Stimulated activated CD4-positive, alpha-beta T cell treated with anti-CD3 and anti-CD28 coated beads, TNF-alpha, amount 100 ng/mL, for 24 hours (primary cell): Measurements from ENCODE around the gene FRAS1.

Experiments used
- DNase-seq, 3 experiments: peaks; one replicate each; pipeline ENCODE4 v3.0.0-alpha.2; 2020; ENCODE audit warnings: low read depth in 3 of 3

FRAS1 gene

GRCh38 chr4:78361621-78362120 lies 304.5 kb downstream of the FRAS1 start:
- DNase-seq, result no peak

- no peak for DNase-seq
These were observed 305.2 kb downstream of the FRAS1 start for GRCh38 chr4:78362310-78362709.

GRCh38 chr4:78363031-78363570 lies 306.0 kb downstream of the FRAS1 start:
- DNase-seq, result no peak

GRCh38 chr4:78369679-78370078 lies 312.6 kb downstream of the FRAS1 start:
- no peak for DNase-seq

DNA sequence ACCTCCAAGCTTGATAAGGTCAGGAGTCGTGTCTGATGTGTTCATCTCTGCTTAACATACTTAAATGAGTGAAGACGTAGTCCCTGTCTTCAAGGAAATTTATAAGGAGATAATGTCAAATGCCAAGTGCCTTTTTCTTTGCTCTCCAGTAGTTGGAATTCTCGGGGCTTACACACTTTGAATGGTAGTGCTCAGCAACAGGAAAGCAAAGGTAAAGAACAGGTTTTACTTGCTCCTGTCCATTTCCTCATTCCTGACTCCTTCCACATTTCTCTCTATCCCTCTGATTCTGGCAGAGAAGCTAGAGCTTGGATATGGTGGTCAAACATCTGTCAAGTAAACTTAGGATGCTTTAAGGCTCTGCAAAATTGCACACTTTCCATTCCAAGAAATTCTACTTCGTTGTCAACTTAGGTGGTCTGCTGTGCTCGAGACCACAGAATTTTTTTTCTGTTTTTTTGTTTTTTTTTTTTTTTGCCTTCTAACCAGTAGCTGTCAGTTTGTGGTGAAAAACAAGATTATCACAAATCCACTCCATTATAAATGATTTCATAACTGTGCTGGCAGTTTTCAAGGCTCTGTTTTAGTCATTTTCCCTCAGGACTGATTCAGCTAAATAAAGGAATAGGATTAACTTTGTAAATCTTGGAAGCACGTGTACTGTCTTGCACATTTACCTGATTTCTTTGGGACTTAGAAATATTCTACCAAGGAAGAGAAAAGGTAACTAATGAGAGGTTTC lies 313.7 kb downstream of the FRAS1 start:
- DNase-seq, result no peak

DNA sequence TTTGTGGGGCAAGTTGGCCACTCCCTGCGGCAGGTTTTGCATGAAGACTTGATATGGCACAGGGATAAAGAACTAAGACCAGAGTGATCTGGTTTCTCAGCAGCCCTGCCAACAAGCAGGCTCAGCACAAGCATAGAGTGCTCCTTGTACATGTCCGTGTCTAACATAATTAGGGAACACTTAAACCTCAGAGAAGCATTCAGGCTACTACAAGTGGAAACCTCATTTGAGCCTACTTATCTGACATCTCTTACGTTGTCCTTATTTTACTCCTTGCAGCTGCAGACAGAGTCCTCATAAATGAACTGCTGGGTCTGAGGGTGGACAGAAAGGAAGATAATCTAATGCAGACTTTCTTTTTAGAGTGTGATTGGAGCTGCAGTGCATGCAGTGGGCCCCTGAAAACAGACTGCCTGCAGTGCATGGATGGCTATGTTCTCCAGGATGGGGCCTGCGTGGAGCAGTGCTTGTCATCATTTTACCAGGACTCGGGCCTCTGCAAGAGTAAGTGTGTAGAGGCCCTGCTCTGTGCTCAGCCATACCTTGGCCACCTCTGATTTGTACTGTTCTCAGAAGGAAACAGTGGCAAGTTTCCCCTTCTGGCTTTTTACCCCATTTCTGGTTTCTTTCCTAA lies 315.3 kb downstream of the FRAS1 start:
- no peak for DNase-seq

GRCh38 chr4:78377555-78377954 lies 320.4 kb downstream of the FRAS1 start:
- DNase-seq, result no peak

DNA sequence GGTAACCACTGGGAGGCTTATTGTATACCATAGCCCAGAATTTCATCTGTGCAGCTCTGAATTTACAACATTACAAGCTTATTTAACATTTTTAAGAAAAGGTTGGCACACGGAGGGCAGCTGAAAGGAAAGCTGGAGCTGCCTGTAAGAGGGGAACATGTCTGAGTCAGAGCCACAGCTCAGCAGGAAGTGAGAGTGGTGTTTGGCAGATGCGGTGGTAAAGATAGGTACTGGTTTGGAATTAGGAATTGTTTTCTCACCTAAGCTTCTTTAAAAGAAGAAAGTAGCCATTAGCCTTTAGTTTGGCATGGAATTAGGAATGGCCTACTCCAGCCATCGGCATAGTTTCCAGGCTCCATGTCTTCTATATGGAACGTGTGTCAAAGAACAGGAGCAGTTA lies 321.9 kb downstream of the FRAS1 start:
- DNase-seq, result no peak

DNA sequence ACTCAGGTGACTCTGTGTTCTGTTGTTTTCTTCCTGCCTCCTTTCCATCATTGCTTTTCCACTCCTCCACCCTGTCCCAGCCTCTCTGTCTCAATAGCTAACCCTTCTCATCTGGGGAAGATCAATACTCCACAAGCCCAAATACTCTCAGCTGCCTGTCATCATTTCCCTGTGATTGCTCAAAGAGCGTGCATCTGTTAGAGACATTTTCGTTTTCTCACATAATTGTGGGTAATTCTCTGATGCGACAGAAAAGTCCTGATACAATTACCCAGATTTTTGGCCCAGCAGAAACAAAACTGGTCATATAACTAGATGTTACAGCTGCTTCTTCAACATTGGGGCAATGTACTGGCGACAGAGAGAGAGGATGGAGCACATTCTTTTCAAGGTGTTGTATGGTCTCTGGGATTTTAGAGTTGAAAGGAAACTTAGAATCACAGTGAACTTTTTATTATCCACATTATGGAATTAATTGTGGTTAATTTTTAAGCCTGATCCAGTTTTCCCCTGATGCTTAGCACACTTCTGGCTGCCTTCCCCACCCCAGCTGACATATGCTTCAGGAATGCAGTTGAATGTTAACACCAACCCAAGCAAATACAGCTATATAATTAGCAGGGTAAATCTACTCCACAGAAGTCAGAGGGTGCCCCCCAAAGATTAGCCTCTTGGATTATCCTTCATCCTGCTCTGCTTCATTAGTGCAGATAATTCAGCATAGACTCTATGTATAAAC lies 323.0 kb downstream of the FRAS1 start:
- no peak for DNase-seq

GRCh38 chr4:78386679-78387078 lies 329.6 kb downstream of the FRAS1 start:
- no peak for DNase-seq

- DNase-seq, result no peak
These were observed 338.5 kb downstream of the FRAS1 start for GRCh38 chr4:78395642-78396041.

DNA sequence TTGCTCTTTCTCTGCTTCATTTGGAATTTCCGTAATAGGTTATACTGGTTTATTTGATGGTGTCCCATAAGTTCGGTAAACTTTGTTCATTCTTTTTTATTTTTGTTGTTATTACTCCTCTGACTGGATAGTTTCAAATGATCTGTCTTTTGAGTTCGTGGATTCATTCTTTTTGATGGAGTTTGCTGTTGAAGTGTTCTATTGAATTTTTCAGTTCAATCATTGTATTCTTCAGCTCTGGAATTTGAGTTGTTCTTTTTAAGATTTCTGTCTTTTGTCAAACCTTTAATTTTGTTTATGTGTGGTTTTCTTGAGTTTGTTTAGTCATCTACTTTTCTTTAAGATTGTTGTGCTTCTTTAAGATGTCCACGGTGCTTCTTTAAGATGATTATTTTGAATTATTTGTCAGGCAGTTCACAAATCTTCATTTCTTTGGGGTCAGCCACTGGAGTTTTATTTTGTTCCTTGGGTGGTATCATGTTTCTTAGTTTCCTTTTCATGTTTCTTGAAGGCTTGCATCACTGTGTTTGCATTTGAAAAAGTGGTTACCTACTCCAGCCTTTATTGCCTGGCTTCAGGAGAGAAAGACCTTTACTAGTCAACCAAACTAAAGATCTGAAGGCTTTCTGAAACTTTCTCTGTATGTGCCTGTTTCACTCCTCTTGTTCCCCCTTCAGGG lies 339.6 kb downstream of the FRAS1 start:
- no peak for DNase-seq

- no peak for DNase-seq
These were observed 340.1 kb downstream of the FRAS1 start for GRCh38 chr4:78397292-78397630.

DNA sequence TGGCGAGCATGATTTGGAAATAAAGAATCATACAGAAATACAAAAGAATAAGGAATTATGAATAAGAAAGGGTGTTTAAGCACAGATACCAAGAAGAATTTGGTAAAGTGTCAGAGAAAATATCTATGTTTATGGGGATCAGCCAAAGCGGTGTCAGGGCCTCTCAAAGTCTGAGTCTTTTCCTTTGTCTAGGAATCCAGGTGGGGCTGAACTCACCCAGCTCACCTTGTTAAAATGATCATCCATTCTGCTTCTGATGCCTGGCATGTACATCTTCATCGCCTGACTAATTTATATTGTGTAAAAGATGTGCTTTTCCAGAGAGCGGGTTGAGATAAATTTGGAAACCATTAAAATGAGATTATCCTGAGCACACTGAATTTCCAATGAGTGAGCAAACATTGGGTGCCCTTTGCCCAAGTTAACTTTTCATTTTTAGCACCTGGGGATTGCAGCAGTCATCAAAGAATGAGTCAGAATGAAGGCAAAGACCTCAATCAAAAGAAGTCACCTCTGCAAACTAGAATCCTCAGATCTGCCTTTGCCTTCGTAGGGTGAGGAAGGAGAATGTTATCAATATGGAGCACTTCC lies 352.6 kb downstream of the FRAS1 start:
- DNase-seq, result no peak

- no peak for DNase-seq
These were observed 353.1 kb downstream of the FRAS1 start for GRCh38 chr4:78410225-78410624.

GRCh38 chr4:78410676-78411075 lies 353.6 kb downstream of the FRAS1 start:
- DNase-seq, result no peak

- no peak for DNase-seq
These were observed 357.0 kb downstream of the FRAS1 start for GRCh38 chr4:78414116-78414515.

DNA sequence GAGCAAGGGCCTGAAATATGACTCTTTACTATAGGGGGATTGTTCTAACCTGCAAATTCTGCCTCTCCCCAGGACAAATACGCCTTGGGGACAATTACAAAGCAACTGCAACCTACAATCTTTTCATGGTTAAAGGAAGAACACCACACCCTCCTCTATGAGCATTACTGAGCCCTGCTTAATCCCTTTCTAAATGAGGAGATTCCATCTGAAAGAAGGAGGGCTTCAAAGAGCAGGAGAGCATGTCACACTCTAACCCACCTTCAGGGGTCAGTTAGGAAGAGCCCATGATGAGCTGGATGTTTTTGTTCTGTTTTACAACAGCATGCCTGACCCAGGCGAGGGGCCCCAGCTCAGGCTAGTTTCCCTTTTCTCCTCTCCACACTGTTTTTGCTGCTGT lies 360.5 kb downstream of the FRAS1 start:
- DNase-seq, result no peak

DNA sequence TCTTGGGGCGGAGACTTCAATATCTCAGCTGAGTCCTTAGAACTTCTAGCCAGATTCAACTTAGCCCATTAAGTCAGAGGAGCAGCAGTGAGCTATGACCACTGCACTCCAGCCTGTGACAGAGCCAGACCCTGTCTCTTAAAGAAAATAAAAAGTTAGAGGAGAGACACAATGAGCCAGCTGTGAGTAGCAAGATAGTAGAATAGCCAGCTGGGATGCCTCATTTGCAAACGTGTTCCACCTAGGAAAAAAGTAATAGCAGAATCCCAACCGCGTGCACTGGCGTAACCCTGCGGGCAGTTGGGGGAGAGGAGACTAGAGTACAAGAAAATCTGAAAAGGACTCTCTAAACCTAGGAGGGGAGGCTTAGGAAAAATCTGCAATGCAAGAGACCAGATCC lies 361.3 kb downstream of the FRAS1 start:
- no peak for DNase-seq

GRCh38 chr4:78423790-78424189 lies 366.7 kb downstream of the FRAS1 start:
- DNase-seq, result no peak

GRCh38 chr4:78424461-78424860 lies 367.3 kb downstream of the FRAS1 start:
- DNase-seq, result no peak

GRCh38 chr4:78426972-78427371 lies 369.8 kb downstream of the FRAS1 start:
- DNase-seq, result no peak
